SJCRH30 (cell line): ENCODE results near the gene SYNPO2L. TPM values are rescaled to one million over a fixed set of nuclear protein-coding genes. Genes with fewer than 3 reads are reported as not detected.

Source experiments
- DNase-seq, 2 experiments: peaks; one replicate each; pipeline ENCODE4 v3.0.0-alpha.2; 2015 to 2020
- H3K27ac ChIP-seq: fragments of 250-450 bp; sonication (Bioruptor Pico); 2 replicates; pipeline ENCODE4 v1.5.1; 2020; ENCODE audit warnings: mild to moderate bottlenecking, moderate library complexity
- H3K27me3 ChIP-seq: fragments of 250-450 bp; sonication (Bioruptor Pico); 2 replicates; pipeline ENCODE4 v1.5.1; 2020; ENCODE audit warnings: mild to moderate bottlenecking, moderate library complexity
- H3K36me3 ChIP-seq: fragments of 250-450 bp; sonication (Bioruptor Pico); 2 replicates; pipeline ENCODE4 v1.5.1; 2020; ENCODE audit warnings: mild to moderate bottlenecking, moderate library complexity
- H3K4me1 ChIP-seq: fragments of 250-450 bp; sonication (Bioruptor Pico); 2 replicates; pipeline ENCODE4 v1.5.1; 2020; ENCODE audit warnings: mild to moderate bottlenecking, moderate library complexity
- H3K4me3 ChIP-seq: fragments of 250-450 bp; sonication (Bioruptor Pico); 2 replicates; pipeline ENCODE4 v1.5.1; 2020; ENCODE audit warnings: mild to moderate bottlenecking, moderate library complexity
- H3K9me3 ChIP-seq: fragments of 250-450 bp; sonication (Bioruptor Pico); replicated peaks from 2 replicates; pipeline ENCODE4 v1.5.1; 2020; ENCODE audit warnings: mild to moderate bottlenecking, moderate library complexity
- total RNA-seq: library from RNA; depleted of rRNA; stranded (reverse); fragments of >200 nt; shearing (Covaris generic); gene quantifications from 2 replicates; pipeline ENCODE4 v1.2.3, GENCODE V29; 2014

SYNPO2L gene
- total RNA-seq, 1 experiment from 2014 or later, result 1.8 TPM

DNA sequence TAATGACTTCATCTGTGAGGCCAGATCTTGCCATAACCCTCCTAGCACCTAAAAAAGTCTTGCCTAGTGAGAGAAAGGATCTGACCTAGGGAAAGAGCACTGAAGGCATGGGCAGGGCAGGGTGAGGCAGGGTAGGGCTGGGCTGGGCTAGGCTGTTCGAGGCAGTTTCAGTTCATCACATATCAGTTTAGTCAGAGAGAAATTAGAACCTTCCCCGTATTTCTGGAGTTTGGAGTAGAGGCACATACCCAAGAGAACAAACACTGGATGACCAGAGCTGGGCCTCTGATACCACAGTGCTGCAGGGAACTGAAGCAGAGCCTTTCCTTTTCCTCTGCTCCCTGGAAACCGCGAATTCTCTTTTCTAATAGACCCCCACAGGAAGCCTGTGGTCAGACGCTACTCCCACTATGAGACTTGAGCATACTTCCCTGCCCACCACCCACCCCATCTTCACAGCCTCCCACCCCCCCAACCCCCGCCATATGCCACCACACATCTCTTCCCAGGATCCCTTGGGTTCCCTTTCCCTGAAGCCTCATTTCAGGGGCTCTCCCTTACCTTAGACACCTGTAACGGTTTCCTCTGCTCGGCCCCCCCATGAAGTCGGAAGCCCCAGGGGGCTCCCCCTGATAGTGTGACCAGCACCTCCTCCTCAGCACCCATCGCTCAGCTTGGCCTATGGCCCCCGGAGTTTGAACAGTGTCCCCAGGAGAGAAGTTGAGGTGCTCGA lies 406 bp downstream of the SYNPO2L start:
- peak; percentile 35 to 46 for DNase-seq
- Histone ChIP-seq H3K9me3 (no peaks in the 10 kb centered on the region), H3K27ac (peak overlapping the region; percentile 75), H3K36me3 (no peaks in the 10 kb centered on the region), H3K4me1 (peaks cover 18% of the 10 kb centered on the region), H3K27me3 (no peaks in the 10 kb centered on the region), H3K4me3 (peak overlapping the region; percentile 44)

GRCh38 chr10:73653701-73654100 lies 2.1 kb downstream of the SYNPO2L start:
- Histone ChIP-seq H3K27me3 (no peaks in the 10 kb centered on the region), H3K9me3 (no peaks in the 10 kb centered on the region), H3K27ac (no peak overlapping the region), H3K4me3 (no peak overlapping the region), H3K36me3 (no peaks in the 10 kb centered on the region), H3K4me1 (peaks cover 28% of the 10 kb centered on the region)
- peak in 1 of 2 experiments; percentile 49 for DNase-seq

- H3K4me1 ChIP-seq, result peaks cover 28% of the 10 kb centered on the region
- H3K36me3 ChIP-seq, result no peaks in the 10 kb centered on the region
- no peak overlapping the region for H3K27ac ChIP-seq
These were observed 2.6 kb downstream of the SYNPO2L start for GRCh38 chr10:73653195-73653594.

GRCh38 chr10:73650537-73651331 lies 5.1 kb downstream of the SYNPO2L start:
- DNase-seq, result peak; percentile 99
- Histone ChIP-seq H3K4me3 (peak overlapping the region; percentile 40), H3K27ac (peak overlapping the region; percentile 97), H3K4me1 (peaks cover 21% of the 10 kb centered on the region), H3K27me3 (no peaks in the 10 kb centered on the region), H3K36me3 (no peaks in the 10 kb centered on the region), H3K9me3 (no peaks in the 10 kb centered on the region)

More at GRCh38 chr10:73653195-73653594, 2.6 kb downstream of the SYNPO2L start:
- no peak overlapping the region for H3K4me3 ChIP-seq
- H3K9me3 ChIP-seq, result no peaks in the 10 kb centered on the region
- no peak for DNase-seq
- H3K27me3 ChIP-seq, result no peaks in the 10 kb centered on the region

DNA sequence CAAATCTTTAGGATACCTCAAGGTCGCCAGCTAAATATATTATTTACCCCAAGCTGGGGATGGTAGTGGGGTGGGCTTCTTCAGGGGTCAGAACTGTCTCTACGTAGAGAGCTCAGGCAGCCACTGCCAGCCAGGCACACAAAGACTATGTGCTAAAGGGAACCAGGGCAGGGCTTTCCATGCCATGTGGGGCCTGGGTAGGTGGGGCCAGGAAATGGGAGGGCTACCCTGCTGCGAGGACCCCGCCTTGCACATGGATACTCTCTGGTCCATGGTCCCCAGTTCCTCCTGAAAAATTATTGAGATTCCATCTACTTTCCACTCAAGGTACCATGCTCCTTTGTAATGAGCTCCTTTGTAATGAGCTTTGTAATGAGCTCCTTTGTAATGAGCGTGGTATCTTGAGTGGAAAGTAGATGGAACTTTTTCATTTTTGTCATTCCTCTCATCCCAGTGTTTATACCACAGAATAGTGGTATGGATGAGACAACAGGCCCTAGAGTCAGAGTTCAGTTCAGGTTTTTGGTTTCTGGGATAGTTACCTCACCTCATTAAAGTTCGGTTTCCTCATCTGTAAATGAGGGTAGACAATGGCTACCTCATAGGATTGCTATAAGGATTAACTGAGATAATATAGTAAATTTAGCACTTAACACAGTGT lies 5.8 kb downstream of the SYNPO2L start:
- Histone ChIP-seq H3K27ac (peak overlapping the region; percentile 97), H3K4me1 (peaks cover 21% of the 10 kb centered on the region), H3K9me3 (no peaks in the 10 kb centered on the region), H3K27me3 (no peaks in the 10 kb centered on the region), H3K4me3 (peak overlapping the region; percentile 40), H3K36me3 (no peaks in the 10 kb centered on the region)
- peak; percentile 31 to 52 for DNase-seq

DNA sequence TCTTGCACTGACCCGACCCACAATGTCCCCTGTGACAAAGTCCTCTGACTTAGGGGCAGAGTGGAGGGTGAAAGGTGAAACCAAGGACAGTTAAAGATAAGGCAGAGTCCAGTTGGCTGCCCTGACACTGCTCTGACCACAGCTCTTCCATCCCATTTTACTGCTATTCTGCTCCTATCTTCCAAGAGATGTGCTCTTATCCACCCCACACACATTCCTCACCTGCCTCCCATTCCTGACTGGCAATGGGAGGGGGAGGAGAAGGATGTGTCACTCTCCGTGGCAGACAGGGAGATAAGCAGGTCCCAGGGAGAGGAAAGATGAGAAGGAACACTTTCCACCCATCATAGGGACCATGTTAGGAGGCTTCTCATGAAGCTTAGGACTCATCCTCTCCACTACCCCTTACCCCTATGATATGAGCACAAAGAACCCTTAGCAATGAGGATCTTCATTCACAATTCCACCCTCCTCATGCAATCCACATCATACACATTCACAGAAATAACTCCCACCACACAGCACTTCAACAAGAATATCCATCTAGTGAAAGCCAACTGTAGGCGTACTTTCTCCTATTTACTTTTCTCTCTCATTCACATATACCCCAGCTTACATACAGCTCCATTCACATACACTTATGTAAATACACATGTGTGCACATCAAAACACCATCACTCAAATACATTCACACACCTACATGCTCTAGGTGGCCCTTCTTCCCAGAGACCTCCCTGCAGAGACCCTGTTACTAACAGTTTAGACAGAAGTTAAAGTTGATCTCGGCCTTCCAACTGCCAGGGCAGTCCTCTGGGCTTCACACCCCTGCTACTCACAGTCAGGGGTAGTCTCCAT lies 6.6 kb downstream of the SYNPO2L start:
- no peaks in the 10 kb centered on the region for H3K36me3 ChIP-seq
- no peaks in the 10 kb centered on the region for H3K9me3 ChIP-seq
- H3K4me1 ChIP-seq, result peaks cover 21% of the 10 kb centered on the region
- H3K27ac ChIP-seq, result peak overlapping the region; percentile 97; the same call in 1 of the 2 replicates
- peak overlapping the region; percentile 1; the same call in 1 of the 2 replicates for H3K4me3 ChIP-seq
- H3K27me3 ChIP-seq, result no peaks in the 10 kb centered on the region
- no peak for DNase-seq

DNA sequence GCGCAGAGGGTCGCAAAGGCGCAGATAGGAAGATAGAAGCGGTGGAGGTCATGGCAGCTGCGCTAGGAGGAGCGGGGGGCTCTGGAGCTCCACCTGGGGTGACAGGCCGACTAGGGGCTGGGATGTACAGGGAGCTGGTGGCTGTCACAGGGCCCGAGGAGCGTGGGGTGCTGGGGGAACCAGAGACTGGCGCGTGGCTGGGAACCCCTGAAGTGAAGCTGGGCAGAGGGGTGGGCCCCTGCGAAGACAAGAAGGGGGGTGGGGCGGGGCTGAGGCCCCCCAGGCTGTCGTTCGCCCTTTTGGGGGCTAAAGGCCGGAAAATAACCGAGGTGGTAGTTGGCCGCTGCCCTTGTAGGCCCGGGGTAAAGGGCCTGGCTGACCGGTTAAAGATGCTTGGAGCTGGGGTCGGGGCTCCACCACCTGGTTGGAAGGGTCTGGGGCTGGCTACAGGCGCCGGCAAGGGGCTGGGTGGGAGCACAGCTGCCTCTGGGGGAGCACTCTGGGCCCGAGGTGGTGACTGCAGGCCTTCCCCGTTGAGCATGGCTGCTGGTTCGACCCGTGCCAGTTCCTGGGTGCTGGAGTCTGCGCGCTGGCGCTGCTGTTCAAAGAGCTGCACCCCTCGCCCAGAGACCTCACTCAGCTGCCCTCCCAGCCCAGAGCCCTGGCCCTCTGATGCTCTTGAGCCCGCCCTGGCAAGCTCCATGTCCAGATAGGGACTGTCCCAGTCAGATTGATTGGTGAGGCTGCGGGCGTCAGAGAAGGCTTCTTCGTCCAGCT lies 7.8 kb downstream of the SYNPO2L start:
- no peak overlapping the region for H3K27ac ChIP-seq
- H3K36me3 ChIP-seq, result no peaks in the 10 kb centered on the region
- H3K4me1 ChIP-seq, result peaks cover 21% of the 10 kb centered on the region
- no peaks in the 10 kb centered on the region for H3K27me3 ChIP-seq
- H3K4me3 ChIP-seq, result no peak overlapping the region
- DNase-seq, result no peak
- no peaks in the 10 kb centered on the region for H3K9me3 ChIP-seq

DNA sequence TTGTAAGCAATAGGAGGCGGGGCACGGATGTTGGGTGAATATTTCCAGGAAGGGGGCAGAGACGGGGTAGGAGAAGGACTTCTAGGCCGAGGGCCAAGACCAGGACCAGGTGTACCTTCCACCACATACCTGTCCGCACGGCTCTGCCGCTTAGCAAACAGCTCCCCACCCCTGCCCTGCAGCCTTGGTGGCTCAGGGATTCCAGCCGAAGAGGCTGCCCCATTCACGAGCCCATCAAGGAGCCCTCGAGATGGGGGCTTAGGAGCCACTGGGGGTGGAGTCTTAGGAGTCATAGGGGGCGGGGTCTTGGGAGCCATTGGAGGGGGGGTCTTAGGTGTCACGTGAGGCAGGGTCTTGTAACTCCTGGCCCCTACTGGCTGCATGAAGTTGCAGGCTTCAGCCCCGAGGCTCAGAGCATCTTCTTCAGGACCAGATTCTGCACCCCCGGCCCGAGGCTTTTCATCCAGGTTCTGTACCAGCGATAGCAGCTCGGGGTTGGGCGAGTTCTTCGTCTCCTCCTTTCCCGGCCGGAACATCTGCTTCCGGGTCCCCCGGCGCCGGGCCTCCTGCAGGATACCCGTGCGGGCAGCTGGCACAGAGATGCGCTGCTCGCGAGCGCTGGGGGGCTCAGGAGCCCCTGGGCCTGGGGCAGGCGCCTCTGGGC lies 8.5 kb downstream of the SYNPO2L start:
- Histone ChIP-seq H3K9me3 (no peaks in the 10 kb centered on the region), H3K27me3 (no peaks in the 10 kb centered on the region), H3K27ac (no peak overlapping the region), H3K4me1 (peaks cover 21% of the 10 kb centered on the region), H3K4me3 (no peak overlapping the region), H3K36me3 (no peaks in the 10 kb centered on the region)
- no peak for DNase-seq

GRCh38 chr10:73646598-73647041 lies 9.2 kb downstream of the SYNPO2L start:
- no peak for DNase-seq
- no peak overlapping the region for H3K27ac ChIP-seq

DNA sequence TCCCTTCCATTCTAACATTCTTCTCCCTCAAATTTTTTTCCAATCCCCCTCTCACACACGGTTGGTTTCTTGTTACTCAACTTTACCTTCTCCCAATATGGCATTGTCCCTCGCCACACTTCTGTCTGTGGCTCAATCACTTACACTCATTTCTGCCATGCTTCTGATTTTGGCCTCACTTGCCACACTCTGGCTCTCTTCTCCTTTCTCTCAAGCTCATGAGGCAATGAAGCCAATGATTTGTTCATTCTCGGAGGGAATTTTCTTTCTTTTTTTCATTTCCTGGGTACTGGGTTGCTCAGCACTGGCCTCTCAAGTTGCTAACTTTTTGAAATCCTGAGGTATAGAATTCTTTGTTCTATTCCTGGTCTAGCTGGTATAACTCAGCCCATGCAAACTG lies 10.6 kb downstream of the SYNPO2L start:
- H3K4me1 ChIP-seq, result peaks cover 14% of the 10 kb centered on the region
- H3K36me3 ChIP-seq, result no peaks in the 10 kb centered on the region
- H3K27me3 ChIP-seq, result no peaks in the 10 kb centered on the region
- H3K4me3 ChIP-seq, result no peak overlapping the region
- no peak for DNase-seq
- H3K9me3 ChIP-seq, result no peaks in the 10 kb centered on the region
- no peak overlapping the region for H3K27ac ChIP-seq

More at GRCh38 chr10:73646598-73647041, 9.2 kb downstream of the SYNPO2L start:
- no peaks in the 10 kb centered on the region for H3K9me3 ChIP-seq
- no peaks in the 10 kb centered on the region for H3K27me3 ChIP-seq
- H3K4me1 ChIP-seq, result peaks cover 21% of the 10 kb centered on the region
- H3K36me3 ChIP-seq, result no peaks in the 10 kb centered on the region
- no peak overlapping the region for H3K4me3 ChIP-seq

- peaks cover 9% of the 10 kb centered on the region; the same call in 1 of the 2 replicates for H3K4me1 ChIP-seq
- H3K27me3 ChIP-seq, result no peaks in the 10 kb centered on the region
- no peak for DNase-seq
- no peaks in the 10 kb centered on the region for H3K9me3 ChIP-seq
- no peak overlapping the region for H3K27ac ChIP-seq
- H3K36me3 ChIP-seq, result no peaks in the 10 kb centered on the region
- H3K4me3 ChIP-seq, result no peak overlapping the region
These were observed 11.1 kb downstream of the SYNPO2L start for GRCh38 chr10:73644767-73645166.

- no peaks in the 10 kb centered on the region for H3K9me3 ChIP-seq
- DNase-seq, result peak; percentile 57 to 88
- H3K36me3 ChIP-seq, result no peaks in the 10 kb centered on the region
- H3K27me3 ChIP-seq, result no peaks in the 10 kb centered on the region
- H3K4me3 ChIP-seq, result no peak overlapping the region
- peaks cover 6% of the 10 kb centered on the region; the same call in 1 of the 2 replicates for H3K4me1 ChIP-seq
- H3K27ac ChIP-seq, result no peak overlapping the region
These were observed 11.7 kb downstream of the SYNPO2L start for GRCh38 chr10:73644015-73644743.
